GM20000 (cell line): Measurements from ENCODE around the gene SH2D3A.

Source experiments
- DNase-seq: peaks from one replicate; pipeline ENCODE4 v3.0.0; 2012; ENCODE audit warnings: low spot score
- TF ChIP-seq, protein P1 (sequence below): IDR thresholded peaks from 2 replicates; pipeline ENCODE4 v1.5.1; 2012; ENCODE audit warnings: mild to moderate bottlenecking, control low read depth; ENCODE audit errors: extremely low read depth, missing control alignments

The SH2D3A gene

DNA sequence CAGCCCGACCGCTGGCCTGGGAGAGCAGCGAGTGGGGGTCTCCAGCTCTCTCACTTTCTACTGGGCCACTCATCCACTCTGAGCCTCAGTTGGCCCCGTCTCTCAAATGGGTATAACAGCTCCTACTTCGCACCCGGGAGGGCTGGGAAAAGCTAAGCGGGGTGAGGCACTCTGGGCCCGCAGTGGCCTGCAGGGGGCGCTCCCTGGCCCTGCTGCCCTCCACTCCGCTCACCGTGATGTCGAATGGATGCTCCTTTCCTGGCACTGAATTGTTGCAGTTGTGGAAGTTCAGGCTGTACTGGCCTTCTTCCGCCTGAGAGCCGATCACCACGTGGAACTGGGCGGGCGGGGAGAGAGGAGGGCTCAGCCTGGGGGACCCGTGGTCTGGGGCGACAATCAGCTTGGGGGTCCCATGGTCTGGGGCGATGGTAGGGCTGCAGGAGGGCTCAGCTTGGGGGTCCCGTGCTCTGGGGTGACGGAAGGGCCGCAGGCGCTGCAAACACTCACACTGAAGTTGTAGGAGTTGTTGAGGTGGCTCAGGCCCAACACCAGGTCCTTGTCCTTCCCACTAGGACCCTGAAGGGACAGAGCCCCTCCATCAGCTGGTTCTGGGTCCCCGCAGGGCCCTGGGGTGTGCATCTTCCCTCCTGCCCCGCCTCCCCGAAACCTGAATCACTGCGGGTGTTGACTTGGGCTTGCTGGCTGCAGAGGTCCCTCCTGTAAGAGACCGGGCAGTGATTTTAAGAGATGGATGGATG lies 33.7 kb downstream of the SH2D3A start:
- DNase-seq: no peak
- TF ChIP-seq, protein P1, sequence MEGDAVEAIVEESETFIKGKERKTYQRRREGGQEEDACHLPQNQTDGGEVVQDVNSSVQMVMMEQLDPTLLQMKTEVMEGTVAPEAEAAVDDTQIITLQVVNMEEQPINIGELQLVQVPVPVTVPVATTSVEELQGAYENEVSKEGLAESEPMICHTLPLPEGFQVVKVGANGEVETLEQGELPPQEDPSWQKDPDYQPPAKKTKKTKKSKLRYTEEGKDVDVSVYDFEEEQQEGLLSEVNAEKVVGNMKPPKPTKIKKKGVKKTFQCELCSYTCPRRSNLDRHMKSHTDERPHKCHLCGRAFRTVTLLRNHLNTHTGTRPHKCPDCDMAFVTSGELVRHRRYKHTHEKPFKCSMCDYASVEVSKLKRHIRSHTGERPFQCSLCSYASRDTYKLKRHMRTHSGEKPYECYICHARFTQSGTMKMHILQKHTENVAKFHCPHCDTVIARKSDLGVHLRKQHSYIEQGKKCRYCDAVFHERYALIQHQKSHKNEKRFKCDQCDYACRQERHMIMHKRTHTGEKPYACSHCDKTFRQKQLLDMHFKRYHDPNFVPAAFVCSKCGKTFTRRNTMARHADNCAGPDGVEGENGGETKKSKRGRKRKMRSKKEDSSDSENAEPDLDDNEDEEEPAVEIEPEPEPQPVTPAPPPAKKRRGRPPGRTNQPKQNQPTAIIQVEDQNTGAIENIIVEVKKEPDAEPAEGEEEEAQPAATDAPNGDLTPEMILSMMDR: no peak

DNA sequence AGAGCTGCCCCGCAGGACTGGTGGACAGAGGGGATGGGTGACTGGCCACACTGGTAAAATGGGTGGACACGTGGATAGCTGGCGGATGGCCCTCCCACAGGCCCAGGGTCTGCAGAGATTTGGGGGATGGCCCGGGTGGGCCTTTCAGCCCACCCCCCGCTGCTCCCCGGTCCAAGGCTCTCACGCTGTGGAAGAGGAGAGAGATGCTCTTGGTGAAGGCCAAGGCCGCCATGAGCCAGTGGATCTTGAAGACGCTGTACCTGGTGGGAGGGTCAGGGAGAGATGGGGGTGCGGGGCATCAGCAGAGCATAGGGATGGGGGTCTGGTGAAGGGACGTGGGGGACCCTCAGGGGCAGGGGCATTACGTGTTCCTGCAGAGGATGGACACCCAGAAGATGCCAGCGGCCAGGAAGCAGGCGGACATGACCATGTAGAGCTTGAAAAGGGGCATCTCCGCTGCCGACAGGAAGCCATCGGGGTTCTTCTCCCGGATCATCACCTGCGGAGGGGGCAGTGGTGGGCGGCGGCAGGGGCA lies 34.4 kb downstream of the SH2D3A start:
- TF ChIP-seq, protein P1: no peak
- no peak for DNase-seq

DNA sequence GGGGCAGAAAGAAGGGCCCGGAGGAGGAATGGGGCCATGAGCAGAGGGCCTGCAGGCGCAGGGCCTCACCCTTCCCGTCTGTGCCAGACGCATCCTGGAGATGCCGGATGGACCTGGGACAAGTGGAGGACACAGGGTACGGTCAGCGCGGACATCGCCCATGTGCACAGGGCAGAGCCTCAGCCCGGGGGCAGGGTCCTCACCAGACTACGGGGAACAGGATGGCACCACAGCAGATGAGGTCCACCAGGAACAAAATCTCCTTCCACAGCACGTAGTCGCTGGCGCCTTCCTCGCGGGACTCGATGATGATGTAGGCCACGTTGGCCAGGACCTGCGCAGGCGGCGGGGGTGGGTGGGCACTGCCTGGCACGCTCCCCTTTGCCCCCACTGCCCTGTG lies 35.4 kb downstream of the SH2D3A start:
- TF ChIP-seq, protein P1: no peak
- no peak for DNase-seq

DNA sequence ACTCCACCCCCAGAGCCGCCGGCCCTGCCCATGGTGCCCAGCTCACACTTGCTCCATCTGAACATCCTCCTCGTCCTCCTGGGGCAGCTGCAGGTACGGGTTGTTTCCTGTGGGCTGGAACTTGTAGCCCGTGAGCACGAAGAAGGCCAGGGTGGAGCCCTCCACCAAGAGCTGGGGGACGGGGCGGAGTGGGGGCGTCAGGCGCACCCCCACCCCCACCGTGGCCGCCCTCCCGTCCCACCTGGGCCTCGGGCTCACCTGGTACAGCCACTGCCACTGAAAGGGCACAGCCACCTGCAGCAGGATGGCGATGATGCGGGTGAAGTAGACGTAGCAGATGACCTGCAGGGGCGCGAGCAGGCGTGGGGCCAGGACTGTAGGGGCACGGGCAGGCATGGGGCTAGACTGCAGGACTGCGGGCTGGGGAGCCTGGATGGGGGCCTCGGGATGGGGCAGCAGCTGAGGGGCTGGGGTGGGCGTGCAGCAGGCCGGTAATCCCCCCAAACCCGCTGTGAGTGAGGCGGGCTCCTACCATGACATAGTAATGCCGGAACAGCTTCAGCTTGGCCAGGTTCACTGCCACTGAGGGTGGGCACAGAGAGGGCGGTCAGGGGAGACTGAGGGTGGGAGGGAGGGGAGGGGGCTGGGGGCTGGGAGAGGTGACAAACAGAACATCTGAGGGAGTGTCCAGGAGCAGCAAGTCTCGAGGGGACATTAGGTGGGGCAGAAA lies 36.1 kb downstream of the SH2D3A start:
- no peak for DNase-seq
- TF ChIP-seq, protein P1: no peak

DNA sequence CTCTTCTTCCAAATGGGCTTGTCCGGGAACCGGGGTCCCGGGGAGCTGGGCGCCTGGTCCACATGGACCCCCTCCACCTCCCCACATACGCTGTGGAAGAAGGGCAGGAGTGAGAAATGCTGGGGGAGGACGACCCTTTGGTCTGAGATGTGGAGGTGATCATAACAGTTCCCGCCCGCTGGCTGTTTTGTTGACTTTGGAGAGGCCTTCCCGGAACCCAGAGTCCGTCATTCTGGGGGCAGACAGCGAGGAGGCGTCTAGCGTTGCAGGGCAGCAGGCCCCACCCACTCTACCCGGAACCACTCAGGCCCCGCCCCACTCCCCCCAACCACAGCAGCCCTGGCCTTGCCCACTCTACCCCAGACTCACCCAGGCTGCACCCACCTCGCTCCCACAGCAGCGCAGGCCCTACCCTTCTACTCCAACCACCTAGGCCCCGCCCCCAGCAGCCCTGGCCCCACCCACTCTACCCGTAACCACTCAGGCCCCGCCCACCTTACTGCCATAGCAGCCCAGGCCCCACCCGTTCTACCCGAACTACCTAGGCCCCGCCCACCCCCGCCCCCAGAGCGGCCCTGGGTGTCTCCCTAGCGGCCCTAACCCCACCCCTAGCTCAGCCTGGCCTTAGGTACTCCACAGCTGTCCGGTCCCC lies 37.0 kb downstream of the SH2D3A start:
- TF ChIP-seq, protein P1: no peak
- no peak for DNase-seq

DNA sequence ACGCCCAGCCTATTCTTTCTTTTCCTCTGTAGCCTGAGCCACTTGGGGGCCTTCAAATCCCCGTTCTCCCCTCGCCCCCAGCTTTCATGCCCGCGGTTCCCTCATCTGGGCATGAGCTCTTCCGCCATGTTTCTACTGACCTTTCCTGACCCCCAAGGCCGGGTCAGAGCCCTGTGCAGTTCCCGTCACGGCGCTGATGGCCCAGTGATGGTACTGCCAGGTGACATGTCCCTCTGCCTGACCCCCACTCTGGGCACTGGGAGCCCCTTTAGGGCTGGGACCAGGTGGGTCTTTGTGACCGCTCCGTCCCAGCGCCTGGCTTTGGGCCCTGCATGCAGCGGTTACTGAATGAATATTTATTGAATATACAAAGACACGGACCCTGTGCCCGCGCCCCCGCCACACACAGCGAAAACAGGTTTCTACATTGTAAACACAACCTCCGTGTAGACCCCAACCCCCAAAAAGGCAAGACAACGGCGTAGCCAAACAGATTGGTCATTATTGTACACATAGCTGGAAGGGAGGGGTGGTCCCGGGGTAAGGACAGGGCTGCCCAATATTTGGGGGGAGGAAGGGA lies 37.6 kb downstream of the SH2D3A start:
- TF ChIP-seq, protein P1: no peak
- DNase-seq: no peak
